ENCODE results near the gene SHMT2. TPM values are rescaled to one million over a fixed set of nuclear protein-coding genes. Genes with fewer than 3 reads are reported as not detected.
A peak's percentile ranks its signal among the peaks of the same experiment; 100 is the strongest.

Gene SHMT2
- total RNA-seq, 1 experiment from 2014 or later = 297 TPM

DNA sequence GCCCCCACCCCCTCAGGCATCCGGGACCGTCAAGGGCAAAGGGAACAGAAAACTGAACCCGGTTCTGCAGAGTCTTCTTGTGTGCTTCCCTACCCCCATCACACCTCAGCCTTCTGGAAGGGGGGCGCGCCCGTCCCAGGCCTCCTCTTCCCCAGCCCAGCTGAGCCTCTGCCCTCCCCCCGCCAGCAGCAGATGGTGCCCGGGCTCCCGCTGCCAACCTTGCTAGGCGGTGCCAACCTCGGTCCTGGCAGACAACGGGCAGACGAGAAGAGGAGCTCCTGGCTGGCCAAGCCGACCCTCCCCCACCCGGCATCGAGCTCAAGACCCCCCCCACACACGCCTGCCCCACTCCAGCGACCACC is 12.8 kb downstream of the SHMT2 start:
- ChIA-PET POLR2A (interaction anchor here (0.7 to 9.7 kb wide), 8 partner anchors 12 to 220 kb away, joined by 3 to 97 read pairs (median 6); partner anchors contain the start of genes INHBE, NXPH4 and SHMT2), CTCF (interaction anchor here (0.7 to 18.5 kb wide), 39 partner anchors 9 to 606 kb away, joined by 3 to 660 read pairs (median 8); partner anchors contain the start of genes GLI1, INHBC, INHBE and LRP1)
- H3K27me3 Mint-ChIP-seq (ENCODE audit: low read depth) = peaks cover 70% of the 10 kb centered on the region
- no peaks in the 10 kb centered on the region for H3K9me3 Mint-ChIP-seq
- peaks cover 62% of the 10 kb centered on the region for H3K4me1 Mint-ChIP-seq
- TF ChIP-seq, protein P1, sequence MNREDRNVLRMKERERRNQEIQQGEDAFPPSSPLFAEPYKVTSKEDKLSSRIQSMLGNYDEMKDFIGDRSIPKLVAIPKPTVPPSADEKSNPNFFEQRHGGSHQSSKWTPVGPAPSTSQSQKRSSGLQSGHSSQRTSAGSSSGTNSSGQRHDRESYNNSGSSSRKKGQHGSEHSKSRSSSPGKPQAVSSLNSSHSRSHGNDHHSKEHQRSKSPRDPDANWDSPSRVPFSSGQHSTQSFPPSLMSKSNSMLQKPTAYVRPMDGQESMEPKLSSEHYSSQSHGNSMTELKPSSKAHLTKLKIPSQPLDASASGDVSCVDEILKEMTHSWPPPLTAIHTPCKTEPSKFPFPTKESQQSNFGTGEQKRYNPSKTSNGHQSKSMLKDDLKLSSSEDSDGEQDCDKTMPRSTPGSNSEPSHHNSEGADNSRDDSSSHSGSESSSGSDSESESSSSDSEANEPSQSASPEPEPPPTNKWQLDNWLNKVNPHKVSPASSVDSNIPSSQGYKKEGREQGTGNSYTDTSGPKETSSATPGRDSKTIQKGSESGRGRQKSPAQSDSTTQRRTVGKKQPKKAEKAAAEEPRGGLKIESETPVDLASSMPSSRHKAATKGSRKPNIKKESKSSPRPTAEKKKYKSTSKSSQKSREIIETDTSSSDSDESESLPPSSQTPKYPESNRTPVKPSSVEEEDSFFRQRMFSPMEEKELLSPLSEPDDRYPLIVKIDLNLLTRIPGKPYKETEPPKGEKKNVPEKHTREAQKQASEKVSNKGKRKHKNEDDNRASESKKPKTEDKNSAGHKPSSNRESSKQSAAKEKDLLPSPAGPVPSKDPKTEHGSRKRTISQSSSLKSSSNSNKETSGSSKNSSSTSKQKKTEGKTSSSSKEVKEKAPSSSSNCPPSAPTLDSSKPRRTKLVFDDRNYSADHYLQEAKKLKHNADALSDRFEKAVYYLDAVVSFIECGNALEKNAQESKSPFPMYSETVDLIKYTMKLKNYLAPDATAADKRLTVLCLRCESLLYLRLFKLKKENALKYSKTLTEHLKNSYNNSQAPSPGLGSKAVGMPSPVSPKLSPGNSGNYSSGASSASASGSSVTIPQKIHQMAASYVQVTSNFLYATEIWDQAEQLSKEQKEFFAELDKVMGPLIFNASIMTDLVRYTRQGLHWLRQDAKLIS (CRISPR knock-in tag; IDR thresholded peaks at IDR 0.05; ENCODE audit: borderline replicate concordance) = no peak
- TF ChIP-seq, protein P2, sequence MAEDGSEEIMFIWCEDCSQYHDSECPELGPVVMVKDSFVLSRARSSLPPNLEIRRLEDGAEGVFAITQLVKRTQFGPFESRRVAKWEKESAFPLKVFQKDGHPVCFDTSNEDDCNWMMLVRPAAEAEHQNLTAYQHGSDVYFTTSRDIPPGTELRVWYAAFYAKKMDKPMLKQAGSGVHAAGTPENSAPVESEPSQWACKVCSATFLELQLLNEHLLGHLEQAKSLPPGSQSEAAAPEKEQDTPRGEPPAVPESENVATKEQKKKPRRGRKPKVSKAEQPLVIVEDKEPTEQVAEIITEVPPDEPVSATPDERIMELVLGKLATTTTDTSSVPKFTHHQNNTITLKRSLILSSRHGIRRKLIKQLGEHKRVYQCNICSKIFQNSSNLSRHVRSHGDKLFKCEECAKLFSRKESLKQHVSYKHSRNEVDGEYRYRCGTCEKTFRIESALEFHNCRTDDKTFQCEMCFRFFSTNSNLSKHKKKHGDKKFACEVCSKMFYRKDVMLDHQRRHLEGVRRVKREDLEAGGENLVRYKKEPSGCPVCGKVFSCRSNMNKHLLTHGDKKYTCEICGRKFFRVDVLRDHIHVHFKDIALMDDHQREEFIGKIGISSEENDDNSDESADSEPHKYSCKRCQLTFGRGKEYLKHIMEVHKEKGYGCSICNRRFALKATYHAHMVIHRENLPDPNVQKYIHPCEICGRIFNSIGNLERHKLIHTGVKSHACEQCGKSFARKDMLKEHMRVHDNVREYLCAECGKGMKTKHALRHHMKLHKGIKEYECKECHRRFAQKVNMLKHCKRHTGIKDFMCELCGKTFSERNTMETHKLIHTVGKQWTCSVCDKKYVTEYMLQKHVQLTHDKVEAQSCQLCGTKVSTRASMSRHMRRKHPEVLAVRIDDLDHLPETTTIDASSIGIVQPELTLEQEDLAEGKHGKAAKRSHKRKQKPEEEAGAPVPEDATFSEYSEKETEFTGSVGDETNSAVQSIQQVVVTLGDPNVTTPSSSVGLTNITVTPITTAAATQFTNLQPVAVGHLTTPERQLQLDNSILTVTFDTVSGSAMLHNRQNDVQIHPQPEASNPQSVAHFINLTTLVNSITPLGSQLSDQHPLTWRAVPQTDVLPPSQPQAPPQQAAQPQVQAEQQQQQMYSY (CRISPR knock-in tag; IDR thresholded peaks at IDR 0.05) = no peak
- no peak for TF ChIP-seq JAZF1 (CRISPR knock-in tag; IDR thresholded peaks at IDR 0.05)
- H3K36me3 Mint-ChIP-seq = no peaks in the 10 kb centered on the region
- ATAC-seq (no peak), DNase-seq (ENCODE audit: low spot score) (no peak)
- H3K4me3 Mint-ChIP-seq = peak overlapping the region; percentile 84
- H3K27ac Mint-ChIP-seq = no peak overlapping the region

DNA sequence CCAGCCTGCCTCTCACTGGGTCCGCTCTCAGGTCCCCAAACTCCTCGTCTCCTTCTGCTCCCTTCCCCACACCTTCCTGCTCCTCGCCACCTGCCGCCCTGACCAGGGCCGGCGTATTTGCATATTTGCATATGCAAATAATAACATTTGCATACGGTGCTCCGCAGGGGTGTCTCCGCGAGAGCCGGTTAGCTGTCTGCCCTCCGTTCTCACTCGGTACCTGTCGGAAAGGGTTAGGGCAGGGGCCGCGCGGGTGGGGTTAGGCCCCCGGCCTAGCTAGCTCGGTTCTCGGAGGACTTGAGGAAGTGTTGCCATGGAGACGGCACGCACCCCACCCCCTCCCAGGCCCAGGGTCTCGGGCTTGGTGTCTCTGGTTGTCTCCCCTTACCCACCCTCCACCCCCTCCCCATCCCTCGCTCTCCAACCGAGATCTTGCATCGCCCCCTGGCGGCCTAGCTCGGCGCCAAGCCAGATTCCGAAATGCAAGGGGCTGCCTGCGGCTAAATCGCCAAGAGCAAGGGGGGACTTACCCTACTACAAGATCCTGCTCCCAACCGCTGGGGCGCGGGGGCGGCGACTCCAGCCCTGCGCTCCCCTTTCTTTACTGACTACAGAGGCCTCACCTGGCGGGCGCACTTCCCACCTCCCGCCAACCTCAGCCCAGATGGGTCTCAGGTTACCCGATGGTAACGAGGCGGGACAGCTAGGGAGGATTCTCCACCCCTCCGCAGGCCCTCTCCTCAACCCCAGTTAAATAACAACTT is 13.4 kb downstream of the SHMT2 start:
- ATAC-seq (peak; percentile 46), DNase-seq (ENCODE audit: low spot score) (peak; percentile 97)
- TF ChIP-seq, protein P3, sequence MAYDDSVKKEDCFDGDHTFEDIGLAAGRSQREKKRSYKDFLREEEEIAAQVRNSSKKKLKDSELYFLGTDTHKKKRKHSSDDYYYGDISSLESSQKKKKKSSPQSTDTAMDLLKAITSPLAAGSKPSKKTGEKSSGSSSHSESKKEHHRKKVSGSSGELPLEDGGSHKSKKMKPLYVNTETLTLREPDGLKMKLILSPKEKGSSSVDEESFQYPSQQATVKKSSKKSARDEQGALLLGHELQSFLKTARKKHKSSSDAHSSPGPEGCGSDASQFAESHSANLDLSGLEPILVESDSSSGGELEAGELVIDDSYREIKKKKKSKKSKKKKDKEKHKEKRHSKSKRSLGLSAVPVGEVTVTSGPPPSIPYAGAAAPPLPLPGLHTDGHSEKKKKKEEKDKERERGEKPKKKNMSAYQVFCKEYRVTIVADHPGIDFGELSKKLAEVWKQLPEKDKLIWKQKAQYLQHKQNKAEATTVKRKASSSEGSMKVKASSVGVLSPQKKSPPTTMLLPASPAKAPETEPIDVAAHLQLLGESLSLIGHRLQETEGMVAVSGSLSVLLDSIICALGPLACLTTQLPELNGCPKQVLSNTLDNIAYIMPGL (CRISPR knock-in tag; IDR thresholded peaks at IDR 0.05) = peak; percentile 38; the same call in 1 of the 2 replicates
- TF ChIP-seq CREM (CRISPR knock-in tag; IDR thresholded peaks at IDR 0.05) (no peak), MYBL2 (CRISPR knock-in tag; IDR thresholded peaks at IDR 0.05) (peak; percentile 43), TEAD1 (CRISPR knock-in tag; IDR thresholded peaks at IDR 0.05) (no peak), SP1 (CRISPR knock-in tag; conservative IDR thresholded peaks at IDR 0.05) (peak; percentile 38; the same call in 1 of the 2 replicates), ZNF121 (CRISPR knock-in tag; IDR thresholded peaks at IDR 0.05) (0 out of 2 replicates have a peak, but pooled peaks have one; percentile 7)
- TF ChIP-seq, protein P2 (CRISPR knock-in tag; IDR thresholded peaks at IDR 0.05) = peak; percentile 45; the same call in 1 of the 2 replicates
- TF ChIP-seq, protein P4, sequence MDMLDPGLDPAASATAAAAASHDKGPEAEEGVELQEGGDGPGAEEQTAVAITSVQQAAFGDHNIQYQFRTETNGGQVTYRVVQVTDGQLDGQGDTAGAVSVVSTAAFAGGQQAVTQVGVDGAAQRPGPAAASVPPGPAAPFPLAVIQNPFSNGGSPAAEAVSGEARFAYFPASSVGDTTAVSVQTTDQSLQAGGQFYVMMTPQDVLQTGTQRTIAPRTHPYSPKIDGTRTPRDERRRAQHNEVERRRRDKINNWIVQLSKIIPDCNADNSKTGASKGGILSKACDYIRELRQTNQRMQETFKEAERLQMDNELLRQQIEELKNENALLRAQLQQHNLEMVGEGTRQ (CRISPR knock-in tag; IDR thresholded peaks at IDR 0.05) = no peak
- TF ChIP-seq, protein P5, sequence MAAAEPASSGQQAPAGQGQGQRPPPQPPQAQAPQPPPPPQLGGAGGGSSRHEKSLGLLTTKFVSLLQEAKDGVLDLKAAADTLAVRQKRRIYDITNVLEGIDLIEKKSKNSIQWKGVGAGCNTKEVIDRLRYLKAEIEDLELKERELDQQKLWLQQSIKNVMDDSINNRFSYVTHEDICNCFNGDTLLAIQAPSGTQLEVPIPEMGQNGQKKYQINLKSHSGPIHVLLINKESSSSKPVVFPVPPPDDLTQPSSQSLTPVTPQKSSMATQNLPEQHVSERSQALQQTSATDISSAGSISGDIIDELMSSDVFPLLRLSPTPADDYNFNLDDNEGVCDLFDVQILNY (CRISPR knock-in tag; IDR thresholded peaks at IDR 0.05) = 0 out of 2 replicates have a peak, but pooled peaks have one; percentile 48
- TF ChIP-seq, protein P6, sequence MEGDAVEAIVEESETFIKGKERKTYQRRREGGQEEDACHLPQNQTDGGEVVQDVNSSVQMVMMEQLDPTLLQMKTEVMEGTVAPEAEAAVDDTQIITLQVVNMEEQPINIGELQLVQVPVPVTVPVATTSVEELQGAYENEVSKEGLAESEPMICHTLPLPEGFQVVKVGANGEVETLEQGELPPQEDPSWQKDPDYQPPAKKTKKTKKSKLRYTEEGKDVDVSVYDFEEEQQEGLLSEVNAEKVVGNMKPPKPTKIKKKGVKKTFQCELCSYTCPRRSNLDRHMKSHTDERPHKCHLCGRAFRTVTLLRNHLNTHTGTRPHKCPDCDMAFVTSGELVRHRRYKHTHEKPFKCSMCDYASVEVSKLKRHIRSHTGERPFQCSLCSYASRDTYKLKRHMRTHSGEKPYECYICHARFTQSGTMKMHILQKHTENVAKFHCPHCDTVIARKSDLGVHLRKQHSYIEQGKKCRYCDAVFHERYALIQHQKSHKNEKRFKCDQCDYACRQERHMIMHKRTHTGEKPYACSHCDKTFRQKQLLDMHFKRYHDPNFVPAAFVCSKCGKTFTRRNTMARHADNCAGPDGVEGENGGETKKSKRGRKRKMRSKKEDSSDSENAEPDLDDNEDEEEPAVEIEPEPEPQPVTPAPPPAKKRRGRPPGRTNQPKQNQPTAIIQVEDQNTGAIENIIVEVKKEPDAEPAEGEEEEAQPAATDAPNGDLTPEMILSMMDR (IDR thresholded peaks at IDR 0.05) = peak; percentile 69
- H3K4me1 Mint-ChIP-seq = peaks cover 62% of the 10 kb centered on the region
- peak overlapping the region; percentile 83 for H3K4me3 Mint-ChIP-seq
- peak overlapping the region; percentile 95 for H3K27ac Mint-ChIP-seq
- POLR2A ChIA-PET = interaction anchor here (0.6 to 9.7 kb wide), 8 partner anchors 13 to 219 kb away, joined by 3 to 97 read pairs (median 6); partner anchors contain the start of genes INHBE, NXPH4 and SHMT2
- CTCF ChIA-PET = interaction anchor here (0.6 to 18.5 kb wide), 51 partner anchors 9 to 1235 kb away, joined by 3 to 660 read pairs (median 6); partner anchors contain the start of genes GLI1, INHBC, INHBE and LRP1
- no peaks in the 10 kb centered on the region for H3K9me3 Mint-ChIP-seq
- H3K36me3 Mint-ChIP-seq = no peaks in the 10 kb centered on the region
- H3K27me3 Mint-ChIP-seq (ENCODE audit: low read depth) = peaks cover 65% of the 10 kb centered on the region
